BJ (cell line): ENCODE results near the gene C2orf15. TPM values are rescaled to one million over a fixed set of nuclear protein-coding genes. Genes with fewer than 3 reads are reported as not detected.
A peak's percentile ranks its signal among the peaks of the same experiment; 100 is the strongest.

Source experiments
- CTCF ChIA-PET: fragments of 350-600 bp; formaldehyde crosslinking; extraction: SDS; loops from one replicate; lab custom pipeline; 2021; ENCODE audit warnings: antibody characterized with exemption, inconsistent platforms; lab: Yijun Ruan, JAX
- POLR2A ChIA-PET: fragments of 300-600 bp; sonication (Branson Sonifier 250); formaldehyde crosslinking; extraction: SDS; loops from one replicate; lab custom pipeline; 2021; ENCODE audit warnings: antibody characterized with exemption; lab: Charles Lee
- DNase-seq: peaks from one replicate; pipeline ENCODE4 v3.0.0-alpha.2; 2011; ENCODE audit warnings: low read depth
- H3K27me3 ChIP-seq: 2 replicates; pipeline ENCODE4 v1.6.0; 2011; ENCODE audit warnings: low read length; ENCODE audit not compliant: control insufficient read depth, insufficient read depth
- H3K36me3 ChIP-seq: 2 replicates; pipeline ENCODE4 v1.5.1; 2011; ENCODE audit warnings: low read length; ENCODE audit not compliant: control insufficient read depth, insufficient read depth
- H3K4me3 ChIP-seq: 2 replicates; pipeline ENCODE4 v1.5.1; 2011; ENCODE audit warnings: low read depth, mild to moderate bottlenecking, control low read depth, low read length
- polyA plus RNA-seq: library from polyadenylated mRNA; depleted of rRNA; stranded (reverse); fragments of >200 nt; gene quantifications from 2 replicates; pipeline ENCODE4 v1.2.3, GENCODE V29; 2011
- TF ChIP-seq, protein P1 (sequence below): IDR thresholded peaks from 2 replicates; pipeline ENCODE4 v1.5.1; 2011; ENCODE audit warnings: low read depth, mild to moderate bottlenecking, control low read depth, inconsistent platforms, low read length, moderate library complexity; ENCODE audit not compliant: insufficient read depth

C2orf15 gene
- polyA plus RNA-seq, 1 experiment, result not detected

DNA sequence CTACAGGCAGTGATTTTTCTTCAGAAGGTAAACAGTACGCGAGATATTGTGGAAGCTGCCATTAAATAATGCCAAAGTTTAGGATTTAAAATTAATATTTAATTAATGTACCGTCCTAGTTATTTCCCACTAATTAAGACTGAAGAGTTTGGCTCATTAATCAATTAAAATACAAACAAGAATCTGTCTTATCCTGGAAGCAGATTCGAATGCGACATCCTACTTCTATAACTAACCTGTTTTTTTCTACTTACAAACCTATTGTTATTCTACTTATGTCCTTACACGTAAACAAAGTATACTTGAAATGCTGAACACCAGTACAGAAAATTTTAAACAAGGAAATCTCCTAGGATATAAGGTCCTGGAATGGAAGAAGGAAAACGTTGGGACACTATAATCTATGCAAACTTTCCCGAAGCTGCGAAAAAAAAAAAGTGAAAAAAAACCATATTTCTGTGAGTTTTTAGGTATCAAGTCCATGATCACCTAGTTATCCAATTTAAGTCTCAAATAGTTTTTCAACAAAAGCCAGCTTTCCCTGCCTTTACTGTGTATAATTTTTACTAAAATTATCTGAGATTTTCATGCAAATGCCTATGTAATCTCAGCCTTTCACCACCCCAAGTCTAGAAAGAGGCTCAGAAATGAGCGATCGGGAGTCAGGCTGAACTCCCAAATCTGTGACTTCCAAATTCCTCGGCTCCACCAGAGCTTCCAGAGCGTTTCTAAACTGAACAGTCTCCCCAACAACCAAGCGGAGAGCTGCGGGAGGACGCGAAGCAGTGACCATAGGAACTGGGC lies 1.2 kb upstream of the C2orf15 start:
- TF ChIP-seq, protein P1, sequence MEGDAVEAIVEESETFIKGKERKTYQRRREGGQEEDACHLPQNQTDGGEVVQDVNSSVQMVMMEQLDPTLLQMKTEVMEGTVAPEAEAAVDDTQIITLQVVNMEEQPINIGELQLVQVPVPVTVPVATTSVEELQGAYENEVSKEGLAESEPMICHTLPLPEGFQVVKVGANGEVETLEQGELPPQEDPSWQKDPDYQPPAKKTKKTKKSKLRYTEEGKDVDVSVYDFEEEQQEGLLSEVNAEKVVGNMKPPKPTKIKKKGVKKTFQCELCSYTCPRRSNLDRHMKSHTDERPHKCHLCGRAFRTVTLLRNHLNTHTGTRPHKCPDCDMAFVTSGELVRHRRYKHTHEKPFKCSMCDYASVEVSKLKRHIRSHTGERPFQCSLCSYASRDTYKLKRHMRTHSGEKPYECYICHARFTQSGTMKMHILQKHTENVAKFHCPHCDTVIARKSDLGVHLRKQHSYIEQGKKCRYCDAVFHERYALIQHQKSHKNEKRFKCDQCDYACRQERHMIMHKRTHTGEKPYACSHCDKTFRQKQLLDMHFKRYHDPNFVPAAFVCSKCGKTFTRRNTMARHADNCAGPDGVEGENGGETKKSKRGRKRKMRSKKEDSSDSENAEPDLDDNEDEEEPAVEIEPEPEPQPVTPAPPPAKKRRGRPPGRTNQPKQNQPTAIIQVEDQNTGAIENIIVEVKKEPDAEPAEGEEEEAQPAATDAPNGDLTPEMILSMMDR, result no peak
- POLR2A ChIA-PET, result no interaction called here
- Histone ChIP-seq H3K4me3 (peak overlapping the region; percentile 81), H3K36me3 (no peaks in the 10 kb centered on the region), H3K27me3 (no peaks in the 10 kb centered on the region)
- DNase-seq, result no peak
- CTCF ChIA-PET, result interaction anchor here (0.8 to 1.0 kb wide), 3 partner anchors 19 to 197 kb away, joined by 3 to 4 read pairs (median 3); partner anchors contain the start of gene EIF5B

DNA sequence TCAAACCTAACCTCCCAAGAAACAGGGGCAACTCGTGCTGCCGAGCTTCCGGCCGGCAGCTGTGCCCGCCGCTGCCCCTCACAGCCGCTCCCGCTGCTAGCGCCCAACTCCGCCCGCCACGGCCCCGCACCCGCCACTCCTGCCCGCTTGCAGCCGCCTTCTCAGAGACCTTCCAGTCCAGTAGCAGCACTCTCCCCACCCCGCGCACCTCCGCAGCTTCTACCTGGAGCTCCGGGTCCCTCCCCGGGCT lies 722 bp upstream of the C2orf15 start:
- TF ChIP-seq, protein P1, result no peak
- no peaks in the 10 kb centered on the region for H3K36me3 ChIP-seq
- ChIA-PET POLR2A (no interaction called here), CTCF (interaction anchor here (0.8 to 1.0 kb wide), 3 partner anchors 18 to 196 kb away, joined by 3 to 4 read pairs (median 3); partner anchors contain the start of gene EIF5B)
- H3K4me3 ChIP-seq, result peak overlapping the region; percentile 81
- DNase-seq, result no peak
- H3K27me3 ChIP-seq, result no peaks in the 10 kb centered on the region

DNA sequence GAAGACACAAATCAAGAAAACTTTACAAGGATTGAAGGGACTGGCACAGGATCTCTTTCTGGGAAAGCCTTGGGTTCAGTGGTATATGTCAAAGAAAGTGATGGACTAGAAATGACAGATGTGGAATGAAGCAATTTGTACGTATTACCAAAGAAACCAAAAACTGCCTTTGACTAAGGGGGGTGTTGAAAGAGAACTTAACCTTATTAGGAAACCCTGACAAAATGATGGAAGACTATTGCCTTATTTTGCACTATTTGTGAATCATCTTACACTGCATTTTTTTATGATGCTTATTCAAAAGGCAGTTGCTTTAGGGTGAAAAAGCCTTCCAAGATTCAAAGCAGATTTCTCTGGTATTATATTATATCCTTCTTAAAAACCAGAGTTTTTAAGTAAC lies 9.2 kb downstream of the C2orf15 start:
- ChIA-PET CTCF (no interaction called here), POLR2A (no interaction called here)
- H3K4me3 ChIP-seq, result no peak overlapping the region
- no peak for DNase-seq
- TF ChIP-seq, protein P1, result no peak
- H3K27me3 ChIP-seq, result no peaks in the 10 kb centered on the region
- no peaks in the 10 kb centered on the region for H3K36me3 ChIP-seq

DNA sequence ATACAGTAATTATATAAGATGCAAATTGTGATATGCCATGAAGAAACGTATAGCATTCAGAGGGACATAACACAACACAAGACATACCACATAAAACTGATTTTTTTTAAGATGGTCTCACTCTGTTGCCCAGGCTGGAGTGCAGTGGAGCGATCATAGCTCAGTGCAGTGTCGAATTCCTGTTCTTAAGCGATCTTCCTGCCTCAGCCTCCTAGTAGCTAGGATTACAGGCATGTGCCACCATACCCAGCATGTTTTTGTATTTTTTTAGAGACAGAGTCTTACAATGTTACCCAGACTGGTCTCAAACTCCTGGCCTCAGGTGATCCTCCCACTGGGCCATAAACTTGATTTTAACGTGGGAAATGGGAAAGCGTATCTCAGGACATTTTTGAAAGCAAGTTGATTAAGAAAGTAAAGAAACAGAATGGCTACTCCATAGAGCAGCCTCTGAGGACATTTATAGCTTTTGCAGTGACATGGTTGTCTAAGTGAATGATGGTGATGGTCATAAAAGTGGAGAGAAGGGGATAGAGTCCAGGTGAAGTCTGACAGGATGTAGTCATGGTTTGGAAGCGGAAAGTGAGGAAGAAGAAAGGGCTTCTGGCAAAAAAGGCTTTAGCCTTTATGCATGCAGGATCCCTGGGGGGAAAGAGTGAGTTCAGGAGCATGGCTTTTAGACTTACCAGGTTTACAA lies 10.8 kb downstream of the C2orf15 start:
- no peaks in the 10 kb centered on the region for H3K27me3 ChIP-seq
- POLR2A ChIA-PET, result no interaction called here
- CTCF ChIA-PET, result interaction anchor here (0.9 kb wide), 1 partner anchor 184 kb away, joined by 3 read pairs; the partner anchor contains the start of gene TXNDC9

More for the DNA sequence above, 10.8 kb downstream of the C2orf15 start:
- no peak for DNase-seq
- no peaks in the 10 kb centered on the region for H3K36me3 ChIP-seq
- TF ChIP-seq, protein P1, result no peak
- H3K4me3 ChIP-seq, result no peak overlapping the region
